Measurements from ENCODE around the gene ARL13B.
"Not testable (repeated sequence)": the region's sequence is repeated elsewhere in the genome, so short reads cannot be mapped to it uniquely, and the experiment has no call there.

ARL13B gene

GRCh38 chr3:94012185-94012584 lies 32.2 kb downstream of the ARL13B start:
- DNase-seq = no peak
- no peak for TF ChIP-seq GATA1 (IDR thresholded peaks at IDR 0.05; ENCODE audit: low read depth, low read length)
- TF ChIP-seq POLR2A (IDR thresholded peaks at IDR 0.05; ENCODE audit: low read length) = no peak

- TF ChIP-seq POLR2A (IDR thresholded peaks at IDR 0.05; ENCODE audit: low read length) (no peak), GATA1 (IDR thresholded peaks at IDR 0.05; ENCODE audit: low read depth, low read length) (no peak)
- DNase-seq = no peak
Observed at GRCh38 chr3:94015025-94015424, 35.1 kb downstream of the ARL13B start.

DNA sequence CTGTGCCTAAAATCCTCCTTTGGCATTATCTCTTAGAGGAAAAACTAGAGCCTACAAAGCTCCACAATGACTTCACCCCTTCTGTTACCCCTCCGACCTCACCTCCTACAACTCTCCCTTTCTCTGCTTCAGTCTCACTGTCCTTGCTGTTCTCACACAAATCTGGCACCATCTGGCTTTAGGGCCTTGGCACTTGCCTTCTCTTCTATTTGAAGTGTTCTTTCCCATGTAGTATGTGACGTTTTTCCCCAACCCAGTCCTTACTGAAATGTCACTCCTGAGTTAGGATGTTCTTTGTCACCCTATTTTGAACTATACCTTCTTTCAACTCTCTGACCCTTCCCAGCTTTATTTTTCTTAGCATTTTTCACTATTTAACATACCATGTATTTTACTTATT lies 39.7 kb downstream of the ARL13B start:
- no peak for TF ChIP-seq GATA1 (IDR thresholded peaks at IDR 0.05; ENCODE audit: low read depth, low read length)
- no peak for TF ChIP-seq POLR2A (IDR thresholded peaks at IDR 0.05; ENCODE audit: low read length)
- no peak for DNase-seq

GRCh38 chr3:94020293-94020692 lies 40.3 kb downstream of the ARL13B start:
- TF ChIP-seq GATA1 (IDR thresholded peaks at IDR 0.05; ENCODE audit: low read depth, low read length) (no peak), POLR2A (IDR thresholded peaks at IDR 0.05; ENCODE audit: low read length) (no peak)
- DNase-seq = no peak

GRCh38 chr3:94024385-94024784 lies 44.4 kb downstream of the ARL13B start:
- DNase-seq = no peak
- TF ChIP-seq GATA1 (IDR thresholded peaks at IDR 0.05; ENCODE audit: low read depth, low read length) (no peak), POLR2A (IDR thresholded peaks at IDR 0.05; ENCODE audit: low read length) (no peak)

GRCh38 chr3:94026623-94027022 lies 46.7 kb downstream of the ARL13B start:
- no peak for TF ChIP-seq GATA1 (IDR thresholded peaks at IDR 0.05; ENCODE audit: low read depth, low read length)
- DNase-seq = no peak

GRCh38 chr3:94028093-94028837 lies 48.3 kb downstream of the ARL13B start, which contains the start of gene STX19:
TSS of gene STX19 (minus strand) at chr3:94028597. CDS start at chr3:94015269, 13,328 bp downstream.
- no peak for TF ChIP-seq GATA1 (IDR thresholded peaks at IDR 0.05; ENCODE audit: low read depth, low read length)
- TF ChIP-seq POLR2A (IDR thresholded peaks at IDR 0.05; ENCODE audit: low read length) = no peak
- no peak for DNase-seq

DNA sequence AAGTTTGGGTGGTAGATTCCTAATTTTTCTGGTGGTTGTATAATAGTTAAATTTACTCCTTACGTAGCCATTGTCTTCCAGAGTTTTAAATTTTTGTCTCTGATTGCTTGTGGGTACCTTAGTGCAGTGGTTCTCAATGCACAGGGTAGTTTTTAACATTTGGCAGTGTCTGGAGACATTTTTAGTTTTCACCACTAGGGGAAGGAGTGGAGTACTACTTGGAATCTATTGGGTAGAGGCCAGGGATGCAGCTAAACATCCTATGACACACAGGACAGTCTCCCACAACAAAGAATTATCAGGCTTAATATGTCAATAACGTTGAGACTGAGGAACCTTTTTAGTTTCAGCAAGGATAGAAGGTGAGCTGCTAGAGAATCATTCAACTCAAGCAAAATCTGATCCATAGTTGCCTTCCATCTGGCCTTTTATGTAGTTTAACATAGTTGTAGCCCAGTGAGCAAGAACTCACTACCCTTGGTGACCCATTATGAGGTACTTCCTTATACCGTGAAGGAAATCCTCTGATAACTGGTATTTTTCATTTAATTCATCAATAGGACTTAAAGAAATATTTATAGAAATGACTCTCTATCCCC lies 57.1 kb downstream of the ARL13B start:
- TF ChIP-seq POLR2A (IDR thresholded peaks at IDR 0.05; ENCODE audit: low read length) = no peak
- TF ChIP-seq GATA1 (IDR thresholded peaks at IDR 0.05; ENCODE audit: low read depth, low read length) = no peak
- peak; percentile 41 to 60 for DNase-seq

- TF ChIP-seq GATA1 (IDR thresholded peaks at IDR 0.05; ENCODE audit: low read depth, low read length) (no peak), POLR2A (IDR thresholded peaks at IDR 0.05; ENCODE audit: low read length) (no peak)
- no peak for DNase-seq
Observed at GRCh38 chr3:94043285-94043684, 63.3 kb downstream of the ARL13B start.

- not testable (repeated sequence) for DNase-seq
Observed at GRCh38 chr3:94044100-94044936, 64.4 kb downstream of the ARL13B start.

GRCh38 chr3:94046533-94046932 lies 66.6 kb downstream of the ARL13B start:
- DNase-seq = no peak
- TF ChIP-seq GATA1 (IDR thresholded peaks at IDR 0.05; ENCODE audit: low read depth, low read length) = no peak

DNA sequence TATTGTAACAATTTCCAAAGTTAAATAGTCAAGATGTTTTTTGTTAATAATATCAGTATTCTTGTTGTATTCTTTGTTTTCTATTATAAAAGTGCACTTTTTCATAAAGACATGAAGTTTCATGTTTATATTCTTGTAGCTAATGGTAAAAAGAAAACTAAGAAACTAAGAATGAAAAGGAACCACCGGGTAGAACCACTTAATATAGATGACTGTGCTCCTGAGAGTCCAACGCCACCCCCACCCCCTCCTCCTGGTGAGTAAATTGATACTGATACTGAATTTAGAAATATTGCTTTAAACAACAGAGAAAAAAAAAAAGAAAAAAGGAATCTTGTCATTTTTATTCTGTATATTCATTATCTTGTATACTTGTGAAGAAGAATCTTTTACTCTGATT lies 69.3 kb downstream of the ARL13B start:
- TF ChIP-seq GATA1 (IDR thresholded peaks at IDR 0.05; ENCODE audit: low read depth, low read length) (no peak), POLR2A (IDR thresholded peaks at IDR 0.05; ENCODE audit: low read length) (no peak)
- DNase-seq = no peak

GRCh38 chr3:94050546-94050945 lies 70.6 kb downstream of the ARL13B start:
- no peak for DNase-seq
- TF ChIP-seq GATA1 (IDR thresholded peaks at IDR 0.05; ENCODE audit: low read depth, low read length) (no peak), POLR2A (IDR thresholded peaks at IDR 0.05; ENCODE audit: low read length) (no peak)

DNA sequence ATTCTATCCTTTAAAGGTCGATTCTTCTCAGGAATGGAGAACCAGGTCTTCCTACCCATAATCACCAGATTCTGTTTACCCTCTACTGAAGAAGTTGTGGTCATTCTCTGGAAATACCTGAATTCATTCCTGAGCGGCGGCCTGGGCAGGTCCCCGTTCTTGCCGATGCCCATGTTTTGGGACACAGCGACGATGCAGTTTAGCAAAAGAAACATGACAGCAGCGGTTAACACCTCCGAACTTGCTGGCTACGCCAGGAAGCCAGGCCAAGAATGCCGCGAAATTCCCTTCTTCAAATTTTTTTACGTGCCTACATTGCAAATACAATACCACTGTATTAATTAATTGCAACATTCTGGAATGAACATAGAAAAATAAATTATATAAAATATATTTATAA lies 81.3 kb downstream of the ARL13B start:
- no peak for DNase-seq

More for the DNA sequence above, 81.3 kb downstream of the ARL13B start:
- TF ChIP-seq POLR2A (IDR thresholded peaks at IDR 0.05; ENCODE audit: low read length) = no peak
- no peak for TF ChIP-seq GATA1 (IDR thresholded peaks at IDR 0.05; ENCODE audit: low read depth, low read length)
